Measurements from ENCODE around the gene ASPG.
A peak's percentile ranks its signal among the peaks of the same experiment; 100 is the strongest.

The ASPG gene

DNA sequence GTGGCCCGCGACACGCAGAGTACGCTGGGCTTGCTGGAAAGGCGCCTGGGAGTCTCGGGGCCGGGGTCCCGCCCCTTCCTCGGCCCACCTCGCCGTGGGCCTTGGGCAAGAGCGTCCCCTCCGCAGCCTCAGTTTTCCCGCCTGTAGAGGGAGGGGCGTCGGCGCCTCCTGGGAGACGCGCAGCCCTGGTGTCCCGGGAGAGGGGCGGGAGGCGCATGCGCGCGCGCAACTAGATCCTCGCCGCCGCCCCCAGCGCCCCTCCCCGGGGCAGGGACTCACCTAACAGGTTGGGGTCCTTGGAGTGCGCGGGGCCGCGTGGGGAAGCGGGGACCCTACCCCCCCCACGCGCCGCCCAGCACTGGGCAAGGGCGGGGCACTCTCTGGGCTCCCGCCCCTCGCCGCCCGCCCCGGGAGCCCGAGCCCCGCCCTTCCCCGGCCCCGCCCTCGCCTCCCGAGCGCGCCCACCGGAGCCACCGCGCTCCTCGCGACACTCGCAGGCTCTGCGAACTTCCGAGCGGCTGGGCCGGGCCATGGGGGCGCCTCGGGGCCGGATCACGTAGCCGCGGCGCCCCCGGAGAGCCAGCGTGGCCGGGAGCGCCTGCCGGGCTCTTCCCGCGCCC is 52.7 kb downstream of the ASPG start, which contains the start of gene KIF26A (continued):
- no peak for TF ChIP-seq ZNF112 (tag by site-specific recombination; IDR thresholded peaks at IDR 0.05)
- TF ChIP-seq, protein P1, sequence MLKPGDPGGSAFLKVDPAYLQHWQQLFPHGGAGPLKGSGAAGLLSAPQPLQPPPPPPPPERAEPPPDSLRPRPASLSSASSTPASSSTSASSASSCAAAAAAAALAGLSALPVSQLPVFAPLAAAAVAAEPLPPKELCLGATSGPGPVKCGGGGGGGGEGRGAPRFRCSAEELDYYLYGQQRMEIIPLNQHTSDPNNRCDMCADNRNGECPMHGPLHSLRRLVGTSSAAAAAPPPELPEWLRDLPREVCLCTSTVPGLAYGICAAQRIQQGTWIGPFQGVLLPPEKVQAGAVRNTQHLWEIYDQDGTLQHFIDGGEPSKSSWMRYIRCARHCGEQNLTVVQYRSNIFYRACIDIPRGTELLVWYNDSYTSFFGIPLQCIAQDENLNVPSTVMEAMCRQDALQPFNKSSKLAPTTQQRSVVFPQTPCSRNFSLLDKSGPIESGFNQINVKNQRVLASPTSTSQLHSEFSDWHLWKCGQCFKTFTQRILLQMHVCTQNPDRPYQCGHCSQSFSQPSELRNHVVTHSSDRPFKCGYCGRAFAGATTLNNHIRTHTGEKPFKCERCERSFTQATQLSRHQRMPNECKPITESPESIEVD (tag by site-specific recombination; IDR thresholded peaks at IDR 0.05) = no peak
- TF ChIP-seq SP3 (tag by site-specific recombination; IDR thresholded peaks at IDR 0.05) = peak; percentile 92
- TF ChIP-seq, protein P2, sequence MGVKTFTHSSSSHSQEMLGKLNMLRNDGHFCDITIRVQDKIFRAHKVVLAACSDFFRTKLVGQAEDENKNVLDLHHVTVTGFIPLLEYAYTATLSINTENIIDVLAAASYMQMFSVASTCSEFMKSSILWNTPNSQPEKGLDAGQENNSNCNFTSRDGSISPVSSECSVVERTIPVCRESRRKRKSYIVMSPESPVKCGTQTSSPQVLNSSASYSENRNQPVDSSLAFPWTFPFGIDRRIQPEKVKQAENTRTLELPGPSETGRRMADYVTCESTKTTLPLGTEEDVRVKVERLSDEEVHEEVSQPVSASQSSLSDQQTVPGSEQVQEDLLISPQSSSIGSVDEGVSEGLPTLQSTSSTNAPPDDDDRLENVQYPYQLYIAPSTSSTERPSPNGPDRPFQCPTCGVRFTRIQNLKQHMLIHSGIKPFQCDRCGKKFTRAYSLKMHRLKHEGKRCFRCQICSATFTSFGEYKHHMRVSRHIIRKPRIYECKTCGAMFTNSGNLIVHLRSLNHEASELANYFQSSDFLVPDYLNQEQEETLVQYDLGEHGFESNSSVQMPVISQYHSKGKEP (tag by site-specific recombination; IDR thresholded peaks at IDR 0.05) = no peak
- peak; percentile 78 for TF ChIP-seq KLF9 (tag by site-specific recombination; IDR thresholded peaks at IDR 0.05; ENCODE audit: low read depth)
- TF ChIP-seq ZNF843 (tag by site-specific recombination; IDR thresholded peaks at IDR 0.05) = peak; percentile 63
- TF ChIP-seq ZNF121 (tag by site-specific recombination; IDR thresholded peaks at IDR 0.05) = no peak
- TF ChIP-seq EGR2 (tag by site-specific recombination; IDR thresholded peaks at IDR 0.05; ENCODE audit: low read depth) = peak; percentile 46; the same call in 1 of the 2 replicates
- TF ChIP-seq, protein P3, sequence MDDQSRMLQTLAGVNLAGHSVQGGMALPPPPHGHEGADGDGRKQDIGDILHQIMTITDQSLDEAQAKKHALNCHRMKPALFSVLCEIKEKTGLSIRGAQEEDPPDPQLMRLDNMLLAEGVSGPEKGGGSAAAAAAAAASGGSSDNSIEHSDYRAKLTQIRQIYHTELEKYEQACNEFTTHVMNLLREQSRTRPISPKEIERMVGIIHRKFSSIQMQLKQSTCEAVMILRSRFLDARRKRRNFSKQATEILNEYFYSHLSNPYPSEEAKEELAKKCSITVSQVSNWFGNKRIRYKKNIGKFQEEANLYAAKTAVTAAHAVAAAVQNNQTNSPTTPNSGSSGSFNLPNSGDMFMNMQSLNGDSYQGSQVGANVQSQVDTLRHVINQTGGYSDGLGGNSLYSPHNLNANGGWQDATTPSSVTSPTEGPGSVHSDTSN (CRISPR knock-in tag; IDR thresholded peaks at IDR 0.05) = peak; percentile 4; the same call in 1 of the 2 replicates
- peak; percentile 51; the same call in 1 of the 2 replicates for TF ChIP-seq ZBTB20 (tag by site-specific recombination; IDR thresholded peaks at IDR 0.05)
- TF ChIP-seq ZNF48 (tag by site-specific recombination; IDR thresholded peaks at IDR 0.05) = no peak
- peak; percentile 87 for TF ChIP-seq SP2 (tag by site-specific recombination; IDR thresholded peaks at IDR 0.05)
- TF ChIP-seq, protein P4, sequence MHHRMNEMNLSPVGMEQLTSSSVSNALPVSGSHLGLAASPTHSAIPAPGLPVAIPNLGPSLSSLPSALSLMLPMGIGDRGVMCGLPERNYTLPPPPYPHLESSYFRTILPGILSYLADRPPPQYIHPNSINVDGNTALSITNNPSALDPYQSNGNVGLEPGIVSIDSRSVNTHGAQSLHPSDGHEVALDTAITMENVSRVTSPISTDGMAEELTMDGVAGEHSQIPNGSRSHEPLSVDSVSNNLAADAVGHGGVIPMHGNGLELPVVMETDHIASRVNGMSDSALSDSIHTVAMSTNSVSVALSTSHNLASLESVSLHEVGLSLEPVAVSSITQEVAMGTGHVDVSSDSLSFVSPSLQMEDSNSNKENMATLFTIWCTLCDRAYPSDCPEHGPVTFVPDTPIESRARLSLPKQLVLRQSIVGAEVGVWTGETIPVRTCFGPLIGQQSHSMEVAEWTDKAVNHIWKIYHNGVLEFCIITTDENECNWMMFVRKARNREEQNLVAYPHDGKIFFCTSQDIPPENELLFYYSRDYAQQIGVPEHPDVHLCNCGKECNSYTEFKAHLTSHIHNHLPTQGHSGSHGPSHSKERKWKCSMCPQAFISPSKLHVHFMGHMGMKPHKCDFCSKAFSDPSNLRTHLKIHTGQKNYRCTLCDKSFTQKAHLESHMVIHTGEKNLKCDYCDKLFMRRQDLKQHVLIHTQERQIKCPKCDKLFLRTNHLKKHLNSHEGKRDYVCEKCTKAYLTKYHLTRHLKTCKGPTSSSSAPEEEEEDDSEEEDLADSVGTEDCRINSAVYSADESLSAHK (tag by site-specific recombination; IDR thresholded peaks at IDR 0.05) = no peak
- no peak for TF ChIP-seq ZBTB21 (tag by site-specific recombination; IDR thresholded peaks at IDR 0.05)
- no peak for TF ChIP-seq RBAK (tag by site-specific recombination; IDR thresholded peaks at IDR 0.05)
- no peak for TF ChIP-seq ZNF626 (tag by site-specific recombination; IDR thresholded peaks at IDR 0.05)
- no peak for TF ChIP-seq ZNF138 (tag by site-specific recombination; IDR thresholded peaks at IDR 0.05; ENCODE audit: borderline replicate concordance)
- TF ChIP-seq ZNF354C (tag by site-specific recombination; IDR thresholded peaks at IDR 0.05; ENCODE audit: borderline replicate concordance, low read depth) = no peak
- TF ChIP-seq, protein P5, sequence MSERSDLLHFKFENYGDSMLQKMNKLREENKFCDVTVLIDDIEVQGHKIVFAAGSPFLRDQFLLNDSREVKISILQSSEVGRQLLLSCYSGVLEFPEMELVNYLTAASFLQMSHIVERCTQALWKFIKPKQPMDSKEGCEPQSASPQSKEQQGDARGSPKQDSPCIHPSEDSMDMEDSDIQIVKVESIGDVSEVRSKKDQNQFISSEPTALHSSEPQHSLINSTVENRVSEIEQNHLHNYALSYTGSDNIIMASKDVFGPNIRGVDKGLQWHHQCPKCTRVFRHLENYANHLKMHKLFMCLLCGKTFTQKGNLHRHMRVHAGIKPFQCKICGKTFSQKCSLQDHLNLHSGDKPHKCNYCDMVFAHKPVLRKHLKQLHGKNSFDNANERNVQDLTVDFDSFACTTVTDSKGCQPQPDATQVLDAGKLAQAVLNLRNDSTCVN (tag by site-specific recombination; optimal IDR thresholded peaks at IDR 0.05) = peak; percentile 85
- no peak for TF ChIP-seq SETDB1 (IDR thresholded peaks at IDR 0.05; ENCODE audit: insufficient read length, low read length)
- TF ChIP-seq IKZF3 (tag by site-specific recombination; IDR thresholded peaks at IDR 0.05) = peak; percentile 85
- no peak for TF ChIP-seq OSR2 (tag by site-specific recombination; IDR thresholded peaks at IDR 0.05)
- TF ChIP-seq ZSCAN23 (tag by site-specific recombination; IDR thresholded peaks at IDR 0.05) = no peak
- TF ChIP-seq, protein P6, sequence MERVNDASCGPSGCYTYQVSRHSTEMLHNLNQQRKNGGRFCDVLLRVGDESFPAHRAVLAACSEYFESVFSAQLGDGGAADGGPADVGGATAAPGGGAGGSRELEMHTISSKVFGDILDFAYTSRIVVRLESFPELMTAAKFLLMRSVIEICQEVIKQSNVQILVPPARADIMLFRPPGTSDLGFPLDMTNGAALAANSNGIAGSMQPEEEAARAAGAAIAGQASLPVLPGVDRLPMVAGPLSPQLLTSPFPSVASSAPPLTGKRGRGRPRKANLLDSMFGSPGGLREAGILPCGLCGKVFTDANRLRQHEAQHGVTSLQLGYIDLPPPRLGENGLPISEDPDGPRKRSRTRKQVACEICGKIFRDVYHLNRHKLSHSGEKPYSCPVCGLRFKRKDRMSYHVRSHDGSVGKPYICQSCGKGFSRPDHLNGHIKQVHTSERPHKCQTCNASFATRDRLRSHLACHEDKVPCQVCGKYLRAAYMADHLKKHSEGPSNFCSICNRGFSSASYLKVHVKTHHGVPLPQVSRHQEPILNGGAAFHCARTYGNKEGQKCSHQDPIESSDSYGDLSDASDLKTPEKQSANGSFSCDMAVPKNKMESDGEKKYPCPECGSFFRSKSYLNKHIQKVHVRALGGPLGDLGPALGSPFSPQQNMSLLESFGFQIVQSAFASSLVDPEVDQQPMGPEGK (tag by site-specific recombination; IDR thresholded peaks at IDR 0.05) = peak; percentile 87
- TF ChIP-seq, protein P7, sequence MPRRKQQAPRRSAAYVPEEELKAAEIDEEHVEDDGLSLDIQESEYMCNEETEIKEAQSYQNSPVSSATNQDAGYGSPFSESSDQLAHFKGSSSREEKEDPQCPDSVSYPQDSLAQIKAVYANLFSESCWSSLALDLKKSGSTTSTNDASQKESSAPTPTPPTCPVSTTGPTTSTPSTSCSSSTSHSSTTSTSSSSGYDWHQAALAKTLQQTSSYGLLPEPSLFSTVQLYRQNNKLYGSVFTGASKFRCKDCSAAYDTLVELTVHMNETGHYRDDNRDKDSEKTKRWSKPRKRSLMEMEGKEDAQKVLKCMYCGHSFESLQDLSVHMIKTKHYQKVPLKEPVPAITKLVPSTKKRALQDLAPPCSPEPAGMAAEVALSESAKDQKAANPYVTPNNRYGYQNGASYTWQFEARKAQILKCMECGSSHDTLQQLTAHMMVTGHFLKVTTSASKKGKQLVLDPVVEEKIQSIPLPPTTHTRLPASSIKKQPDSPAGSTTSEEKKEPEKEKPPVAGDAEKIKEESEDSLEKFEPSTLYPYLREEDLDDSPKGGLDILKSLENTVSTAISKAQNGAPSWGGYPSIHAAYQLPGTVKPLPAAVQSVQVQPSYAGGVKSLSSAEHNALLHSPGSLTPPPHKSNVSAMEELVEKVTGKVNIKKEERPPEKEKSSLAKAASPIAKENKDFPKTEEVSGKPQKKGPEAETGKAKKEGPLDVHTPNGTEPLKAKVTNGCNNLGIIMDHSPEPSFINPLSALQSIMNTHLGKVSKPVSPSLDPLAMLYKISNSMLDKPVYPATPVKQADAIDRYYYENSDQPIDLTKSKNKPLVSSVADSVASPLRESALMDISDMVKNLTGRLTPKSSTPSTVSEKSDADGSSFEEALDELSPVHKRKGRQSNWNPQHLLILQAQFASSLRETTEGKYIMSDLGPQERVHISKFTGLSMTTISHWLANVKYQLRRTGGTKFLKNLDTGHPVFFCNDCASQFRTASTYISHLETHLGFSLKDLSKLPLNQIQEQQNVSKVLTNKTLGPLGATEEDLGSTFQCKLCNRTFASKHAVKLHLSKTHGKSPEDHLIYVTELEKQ (tag by site-specific recombination; IDR thresholded peaks at IDR 0.05; ENCODE audit: borderline replicate concordance) = no peak
- peak; percentile 86; the same call in 1 of the 2 replicates for TF ChIP-seq ZNF785 (tag by site-specific recombination; IDR thresholded peaks at IDR 0.05)

Data from HEK293 (cell line).